Thoracic aorta (tissue), 2 donors: Measurements from ENCODE around the gene DEPDC5. TPM values are rescaled to one million over a fixed set of nuclear protein-coding genes. Genes with fewer than 3 reads are reported as not detected.

Experiments
- ATAC-seq: fragments of 150-250 bp; one replicate; pipeline ENCODE4 v1.8.0; 2017; ENCODE audit warnings: low read depth; ENCODE audit not compliant: insufficient number of reproducible peaks, low FRiP score
- DNase-seq: peaks from one replicate; pipeline ENCODE4 v3.0.0-alpha.2; 2020; ENCODE audit warnings: low spot score
- H3K27ac ChIP-seq, 2 donors: fragments of 200-600 bp; sonication (generic); 1 replicate in 1 of 2; 2 replicates in 1 of 2; pipeline ENCODE4 v1.5.1; 2016; ENCODE audit warnings: mild to moderate bottlenecking in 2 of 2, moderate library complexity in 2 of 2
- H3K27me3 ChIP-seq: fragments of 200-600 bp; sonication (generic); replicated peaks from 2 replicates; pipeline ENCODE4 v1.6.0; 2016; ENCODE audit warnings: mild to moderate bottlenecking; ENCODE audit not compliant: insufficient read depth
- H3K36me3 ChIP-seq: fragments of 200-600 bp; sonication (generic); one replicate; pipeline ENCODE4 v1.5.1; 2016
- H3K4me1 ChIP-seq, 2 donors: fragments of 200-600 bp; sonication (generic); 1 replicate in 1 of 2; 2 replicates in 1 of 2; pipeline versions ENCODE4 v1.5.1 to v1.6.0; 2016; ENCODE audit warnings: low read depth in 2 of 2, mild to moderate bottlenecking in 1 of 2; ENCODE audit not compliant: control insufficient read depth in 1 of 2
- H3K4me3 ChIP-seq: fragments of 200-600 bp; sonication (generic); 2 replicates; pipeline ENCODE4 v1.5.1; 2016; ENCODE audit warnings: mild to moderate bottlenecking
- H3K9me3 ChIP-seq: fragments of 200-600 bp; sonication (generic); 2 replicates; pipeline ENCODE4 v1.5.1; 2016
- CTCF ChIP-seq: fragments of 200-600 bp; sonication (generic); IDR thresholded peaks from one replicate; pipeline ENCODE4 v1.5.1; 2019; ENCODE audit warnings: antibody characterized with exemption
- total RNA-seq, 2 donors: library from RNA; depleted of rRNA; stranded (reverse); fragments of >200 nt; gene quantifications; one replicate each; pipeline versions ENCODE4 v1.1.0 to v1.2.3, GENCODE V29; 2016

The DEPDC5 gene
- total RNA-seq, 2 donors from 2014 or later, result 31.3 to 52.7 TPM

GRCh38 chr22:31896472-31896871 is 142.7 kb downstream of the DEPDC5 start:
- Histone ChIP-seq H3K27me3 (no peaks in the 10 kb centered on the region), H3K27ac (no peak overlapping the region), H3K36me3 (peaks cover 26% of the 10 kb centered on the region), H3K4me1 (no peaks in the 10 kb centered on the region), H3K4me3 (no peak overlapping the region), H3K9me3 (no peaks in the 10 kb centered on the region)
- ATAC-seq (no peak), DNase-seq (no peak)
- TF ChIP-seq CTCF, result no peak

GRCh38 chr22:31897842-31898805 is 144.3 kb downstream of the DEPDC5 start:
- DNase-seq (no peak), ATAC-seq (no peak)
- no peaks in the 10 kb centered on the region for H3K27me3 ChIP-seq
- peaks cover 36% of the 10 kb centered on the region for H3K36me3 ChIP-seq
- no peak overlapping the region for H3K4me3 ChIP-seq
- no peak overlapping the region for H3K27ac ChIP-seq
- TF ChIP-seq CTCF, result no peak
- no peaks in the 10 kb centered on the region for H3K9me3 ChIP-seq
- no peaks in the 10 kb centered on the region for H3K4me1 ChIP-seq

GRCh38 chr22:31898926-31899325 is 145.1 kb downstream of the DEPDC5 start:
- Histone ChIP-seq H3K4me3 (no peak overlapping the region), H3K4me1 (no peaks in the 10 kb centered on the region), H3K9me3 (no peaks in the 10 kb centered on the region), H3K27me3 (no peaks in the 10 kb centered on the region), H3K27ac (no peak overlapping the region), H3K36me3 (peaks cover 41% of the 10 kb centered on the region)
- ATAC-seq, result no peak
- TF ChIP-seq CTCF, result no peak
- no peak for DNase-seq

- H3K27me3 ChIP-seq, result no peaks in the 10 kb centered on the region
- peaks cover 48% of the 10 kb centered on the region for H3K36me3 ChIP-seq
- no peak for TF ChIP-seq CTCF
- H3K27ac ChIP-seq, result no peak overlapping the region
- no peaks in the 10 kb centered on the region for H3K4me1 ChIP-seq
- no peaks in the 10 kb centered on the region for H3K9me3 ChIP-seq
- no peak for DNase-seq
- ATAC-seq, result no peak
- H3K4me3 ChIP-seq, result no peak overlapping the region
Observed at GRCh38 chr22:31899669-31900068, 145.8 kb downstream of the DEPDC5 start.

GRCh38 chr22:31901388-31902137 is 147.7 kb downstream of the DEPDC5 start:
- ATAC-seq (no peak), DNase-seq (no peak)
- Histone ChIP-seq H3K36me3 (peaks cover 54% of the 10 kb centered on the region), H3K27ac (no peak overlapping the region), H3K27me3 (no peaks in the 10 kb centered on the region), H3K4me1 (no peaks in the 10 kb centered on the region), H3K4me3 (no peak overlapping the region), H3K9me3 (no peaks in the 10 kb centered on the region)
- TF ChIP-seq CTCF, result no peak
